DMS153 (cell line): Measurements from ENCODE around the gene HHATL.

Experiments used
- DNase-seq: peaks from one replicate; lab custom pipeline; 2025; lab: John Stamatoyannopoulos, UW

HHATL gene

DNA sequence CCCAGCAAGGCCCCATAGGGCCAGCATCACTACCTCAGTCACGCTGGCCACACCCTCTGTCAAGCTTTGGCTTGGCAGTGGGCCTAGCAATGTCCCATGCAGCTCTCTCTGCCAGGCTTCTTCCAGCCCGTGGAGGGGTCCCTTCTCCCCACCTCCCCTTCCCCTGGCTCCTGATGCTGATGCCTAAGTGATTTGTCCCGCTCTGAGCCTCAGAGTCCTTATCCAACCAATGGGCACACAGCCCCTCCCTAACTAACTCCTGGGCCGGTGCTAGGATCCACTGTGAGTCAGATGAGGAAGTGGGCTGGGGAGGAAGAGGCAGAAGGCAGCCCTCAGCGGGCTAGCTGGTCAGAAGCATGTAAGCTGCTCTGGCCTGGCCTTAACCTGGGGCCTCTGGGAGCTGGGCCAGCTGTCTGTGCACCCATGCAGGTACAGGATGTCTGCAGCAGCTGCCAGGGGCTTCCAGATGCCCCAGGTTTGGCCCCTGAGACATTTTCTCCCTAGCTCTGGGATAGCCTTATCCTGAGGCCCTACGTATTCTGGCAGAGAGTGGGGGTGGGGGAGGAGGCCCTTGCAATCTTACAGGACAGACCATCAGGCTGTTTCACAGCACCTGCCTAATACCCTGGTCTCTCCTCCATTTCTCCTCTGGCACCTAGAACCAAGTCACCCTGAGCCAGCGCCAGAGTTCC, 49.8 kb downstream of the HHATL start:
- no peak for DNase-seq

DNA sequence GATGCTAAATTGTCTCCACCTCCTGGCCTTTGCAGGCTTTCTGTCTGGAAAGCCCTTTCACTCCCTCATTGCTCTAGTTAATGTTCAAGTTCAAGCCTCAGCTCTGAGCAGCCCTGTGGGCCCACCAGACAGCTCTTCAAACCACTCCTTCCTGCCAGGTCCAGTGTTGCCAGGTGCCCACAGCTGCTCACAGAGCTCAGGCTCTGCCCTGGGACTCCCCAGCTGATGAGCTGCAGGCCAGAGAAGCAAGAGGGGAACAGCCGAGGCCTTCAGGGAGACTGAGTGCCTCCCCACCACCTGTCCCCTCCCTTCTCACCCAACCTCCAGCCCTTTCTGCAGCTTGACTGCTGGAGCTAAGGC, 50.4 kb downstream of the HHATL start:
- DNase-seq = no peak

DNA sequence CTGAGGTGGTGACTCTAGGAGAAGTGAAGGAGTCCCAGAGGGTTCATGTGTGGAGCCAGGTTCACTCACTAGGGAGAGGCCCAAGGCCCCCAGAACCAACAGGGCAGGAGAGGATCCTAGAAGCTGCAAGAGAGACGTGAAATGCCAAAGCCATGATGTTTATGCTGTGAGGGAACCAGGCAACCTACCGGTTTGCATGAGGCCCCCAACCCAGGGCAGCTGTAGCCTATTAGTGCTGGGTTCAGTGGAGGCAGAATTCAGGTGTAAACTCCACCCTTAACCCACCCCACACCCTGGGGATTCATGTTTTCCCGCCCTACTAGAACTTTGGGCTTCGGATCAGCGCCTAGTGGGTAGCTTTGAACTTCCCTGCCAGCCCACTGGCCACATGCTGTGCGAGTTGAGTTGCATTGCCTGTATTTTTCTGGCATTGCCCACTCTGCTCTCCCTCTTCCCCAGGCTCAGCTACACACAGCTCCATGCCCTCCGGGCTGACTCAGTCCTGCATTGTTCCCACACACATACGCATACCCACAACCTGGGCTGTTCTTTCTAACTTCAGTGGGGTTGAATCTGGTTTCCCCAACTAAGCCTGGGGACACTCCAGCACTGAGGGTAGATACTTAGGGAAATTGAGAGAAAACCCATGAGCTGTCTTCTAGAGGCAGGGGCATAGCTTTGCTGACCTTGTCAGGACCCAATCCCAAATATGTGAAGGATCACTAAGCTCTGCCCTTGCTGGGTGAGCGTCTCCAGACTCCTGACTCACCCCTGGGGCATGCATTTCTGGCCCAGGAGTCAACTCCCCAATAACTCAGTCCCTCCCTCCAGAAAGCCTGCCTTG, 51.1 kb downstream of the HHATL start:
- no peak for DNase-seq

DNA sequence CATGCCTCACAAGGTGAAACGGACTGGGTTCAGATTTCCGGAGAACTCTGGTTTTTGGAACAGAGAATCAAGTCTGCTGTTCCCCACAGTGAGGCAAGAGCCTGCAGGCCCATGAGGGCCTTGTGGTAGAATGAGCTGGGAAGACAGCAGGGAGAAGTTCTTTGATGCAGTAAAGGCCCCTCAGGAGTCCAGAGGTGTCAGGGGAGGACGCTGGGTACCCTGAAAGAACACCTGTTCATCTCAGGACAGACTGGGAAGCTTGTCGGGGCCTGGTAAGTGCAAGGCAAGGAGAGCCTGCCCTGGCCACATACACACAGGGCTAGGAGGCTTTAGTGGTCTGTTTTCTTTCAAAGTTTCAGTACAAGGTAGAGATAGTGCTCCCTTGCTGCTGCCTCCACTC, 52.8 kb downstream of the HHATL start:
- DNase-seq = no peak

DNA sequence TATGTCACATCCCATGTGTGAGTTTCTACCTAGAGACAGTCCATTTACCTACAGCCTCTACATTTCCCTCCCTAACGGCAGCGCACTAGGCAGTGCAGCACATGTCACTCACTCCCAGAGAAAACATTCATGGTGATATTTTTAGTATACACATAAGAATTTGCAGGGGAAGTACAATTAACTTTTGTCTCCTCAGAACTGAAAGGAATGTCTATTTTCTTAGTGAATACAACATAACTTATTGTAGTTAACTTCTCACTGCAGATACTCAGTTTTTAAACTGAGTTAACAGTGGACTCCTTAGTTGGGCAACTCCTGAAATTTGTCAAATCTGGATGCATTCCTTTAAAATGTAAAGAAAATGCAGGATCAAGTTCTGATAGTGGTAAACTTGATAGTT, 53.6 kb downstream of the HHATL start:
- DNase-seq = no peak

DNA sequence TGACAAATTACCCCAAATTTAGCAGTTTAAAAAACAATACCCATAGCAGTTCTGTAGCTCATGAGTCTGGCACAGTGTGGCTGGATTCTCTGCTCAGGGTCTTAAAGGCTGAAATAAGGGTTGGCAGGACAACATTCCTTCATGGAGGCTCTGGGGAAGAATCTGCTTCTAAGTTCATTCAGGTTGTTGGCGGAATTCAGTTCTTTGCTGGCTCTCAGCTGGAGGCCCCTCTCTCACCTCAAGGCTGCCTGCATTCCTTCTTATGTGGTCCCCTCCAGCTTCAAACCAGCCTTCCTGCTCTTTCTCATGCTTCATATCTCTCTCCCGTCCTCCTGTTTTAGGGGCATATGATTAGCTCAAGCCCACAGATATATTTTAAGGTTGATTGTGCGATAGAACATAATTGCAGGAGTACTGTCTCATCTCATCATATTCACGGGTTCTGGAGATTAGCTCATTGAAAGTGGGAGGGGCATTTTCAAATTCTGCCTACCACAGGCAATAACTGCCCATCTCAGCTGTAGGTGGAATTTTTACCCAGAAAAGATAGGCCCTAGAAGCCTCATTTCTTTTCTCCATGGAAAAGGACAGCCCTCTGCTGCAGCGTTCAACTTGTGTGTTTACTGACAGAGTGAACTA, 54.7 kb downstream of the HHATL start:
- DNase-seq = no peak
